SH-SY5Y (cell line): ENCODE results near the gene PAFAH1B2.

Source experiments
- GATA2 ChIP-seq: IDR thresholded peaks from 2 replicates; pipeline ENCODE4 v1.6.1; 2011; ENCODE audit warnings: mild to moderate bottlenecking, low read depth, low read length
- GATA3 ChIP-seq: IDR thresholded peaks from 2 replicates; pipeline ENCODE4 v1.6.1; 2011; ENCODE audit warnings: low read depth, mild to moderate bottlenecking, low read length, moderate library complexity

PAFAH1B2 gene

DNA sequence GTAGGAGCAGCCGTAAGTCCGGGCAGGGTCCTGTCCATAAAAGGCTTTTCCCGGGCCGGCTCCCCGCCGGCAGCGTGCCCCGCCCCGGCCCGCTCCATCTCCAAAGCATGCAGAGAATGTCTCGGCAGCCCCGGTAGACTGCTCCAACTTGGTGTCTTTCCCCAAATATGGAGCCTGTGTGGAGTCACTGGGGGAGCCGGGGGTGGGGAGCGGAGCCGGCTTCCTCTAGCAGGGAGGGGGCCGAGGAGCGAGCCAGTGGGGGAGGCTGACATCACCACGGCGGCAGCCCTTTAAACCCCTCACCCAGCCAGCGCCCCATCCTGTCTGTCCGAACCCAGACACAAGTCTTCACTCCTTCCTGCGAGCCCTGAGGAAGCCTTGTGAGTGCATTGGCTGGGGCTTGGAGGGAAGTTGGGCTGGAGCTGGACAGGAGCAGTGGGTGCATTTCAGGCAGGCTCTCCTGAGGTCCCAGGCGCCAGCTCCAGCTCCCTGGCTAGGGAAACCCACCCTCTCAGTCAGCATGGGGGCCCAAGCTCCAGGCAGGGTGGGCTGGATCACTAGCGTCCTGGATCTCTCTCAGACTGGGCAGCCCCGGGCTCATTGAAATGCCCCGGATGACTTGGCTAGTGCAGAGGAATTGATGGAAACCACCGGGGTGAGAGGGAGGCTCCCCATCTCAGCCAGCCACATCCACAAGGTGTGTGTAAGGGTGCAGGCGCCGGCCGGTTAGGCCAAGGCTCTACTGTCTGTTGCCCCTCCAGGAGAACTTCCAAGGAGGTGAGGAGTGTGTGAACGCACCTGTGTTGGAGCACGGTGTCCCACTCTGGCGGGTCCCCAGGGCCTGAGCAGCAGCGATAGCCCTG, 55.2 kb downstream of the PAFAH1B2 start, which contains the start of gene TAGLN:
Gene TAGLN, plus strand, starts transcription at position 318 of the 863 bp plus-strand sequence. CDS start 3,644 bp downstream, outside the sequence.
- TF ChIP-seq GATA2 (no peak), GATA3 (no peak)

DNA sequence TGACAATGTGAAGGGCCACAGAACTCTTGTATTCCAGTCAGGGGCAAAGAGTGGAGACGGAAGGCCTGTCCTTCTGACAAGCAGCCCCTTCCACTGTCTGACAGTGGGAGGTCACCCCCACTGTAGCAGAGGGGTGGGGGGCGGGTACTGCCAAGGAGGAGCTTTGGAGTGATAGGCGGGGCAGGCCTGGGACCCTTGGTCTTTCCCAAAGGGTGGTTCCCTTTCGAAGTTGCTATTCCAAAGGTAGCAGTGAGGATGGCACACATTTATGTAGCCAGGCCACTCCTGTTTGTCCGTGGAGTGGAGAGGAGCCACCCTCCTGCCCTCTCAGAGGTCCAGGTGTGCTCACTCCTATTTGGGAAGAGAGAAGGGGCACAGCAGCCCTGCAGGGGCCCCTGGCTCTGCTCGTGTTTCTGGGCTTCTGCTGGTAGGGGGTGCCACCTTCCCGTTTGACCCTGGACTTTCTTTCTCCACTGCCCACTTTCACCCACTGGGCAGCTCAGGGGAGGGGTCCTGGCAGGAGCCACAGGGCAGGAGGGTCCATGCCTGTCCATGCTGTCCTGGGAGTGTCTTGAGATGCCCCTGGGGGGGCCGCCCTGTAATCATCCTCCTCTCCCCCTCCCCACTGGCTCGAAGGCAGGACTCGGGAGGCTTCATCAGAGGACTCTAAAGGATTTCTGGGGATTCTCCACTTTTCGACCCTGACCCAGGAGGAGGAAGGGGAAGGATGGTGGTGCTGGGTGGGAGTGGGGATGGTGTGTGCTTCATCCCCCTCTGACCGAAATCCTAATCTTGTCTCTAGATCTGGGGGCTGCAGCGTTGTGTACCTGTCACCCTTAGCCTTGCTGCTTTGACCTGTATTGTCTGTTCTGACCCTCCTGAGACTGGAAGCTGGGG, 56.1 kb downstream of the PAFAH1B2 start:
- no peak for TF ChIP-seq GATA2
- no peak for TF ChIP-seq GATA3

DNA sequence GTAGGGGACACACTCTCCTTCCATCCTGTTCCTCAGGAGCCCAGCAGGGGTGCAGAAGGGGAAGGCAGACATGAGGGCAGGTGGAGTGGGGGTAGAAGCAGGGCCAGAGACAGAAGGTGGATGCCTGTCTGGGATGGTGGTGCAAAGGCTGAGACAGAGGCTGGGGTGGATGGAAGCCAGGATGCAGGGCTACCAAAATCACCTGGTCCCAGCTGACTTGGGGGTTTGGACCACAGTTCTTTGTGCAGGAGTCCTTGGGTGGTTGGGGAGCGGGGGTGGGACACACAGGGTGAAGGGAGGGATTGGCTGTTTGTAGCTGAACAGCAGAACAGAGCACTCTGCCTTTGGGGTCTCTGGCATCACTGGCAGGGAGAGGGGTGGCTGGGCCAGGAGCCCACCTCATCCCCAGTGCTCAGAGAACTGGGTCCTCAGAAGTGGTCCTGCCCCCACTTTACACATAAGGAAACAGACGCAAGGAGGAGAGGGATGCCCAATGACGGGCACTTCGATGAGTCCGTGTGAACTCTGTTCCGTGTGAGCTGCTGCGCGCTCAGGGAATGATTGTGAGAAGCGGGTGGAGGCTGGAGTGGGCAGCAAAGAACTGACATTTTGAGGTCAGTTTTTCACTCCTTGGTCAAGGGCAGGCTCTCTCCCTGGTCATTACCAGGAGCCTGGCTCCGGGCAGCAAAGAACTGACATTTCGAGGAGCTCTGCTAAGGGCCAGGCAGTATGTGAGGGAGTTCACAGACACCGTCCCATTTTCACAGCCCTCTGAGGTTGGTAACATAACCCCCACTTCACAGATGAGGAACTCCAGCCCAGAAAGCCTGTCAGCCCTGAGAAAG, 56.9 kb downstream of the PAFAH1B2 start:
- TF ChIP-seq GATA3 (no peak), GATA2 (no peak)

DNA sequence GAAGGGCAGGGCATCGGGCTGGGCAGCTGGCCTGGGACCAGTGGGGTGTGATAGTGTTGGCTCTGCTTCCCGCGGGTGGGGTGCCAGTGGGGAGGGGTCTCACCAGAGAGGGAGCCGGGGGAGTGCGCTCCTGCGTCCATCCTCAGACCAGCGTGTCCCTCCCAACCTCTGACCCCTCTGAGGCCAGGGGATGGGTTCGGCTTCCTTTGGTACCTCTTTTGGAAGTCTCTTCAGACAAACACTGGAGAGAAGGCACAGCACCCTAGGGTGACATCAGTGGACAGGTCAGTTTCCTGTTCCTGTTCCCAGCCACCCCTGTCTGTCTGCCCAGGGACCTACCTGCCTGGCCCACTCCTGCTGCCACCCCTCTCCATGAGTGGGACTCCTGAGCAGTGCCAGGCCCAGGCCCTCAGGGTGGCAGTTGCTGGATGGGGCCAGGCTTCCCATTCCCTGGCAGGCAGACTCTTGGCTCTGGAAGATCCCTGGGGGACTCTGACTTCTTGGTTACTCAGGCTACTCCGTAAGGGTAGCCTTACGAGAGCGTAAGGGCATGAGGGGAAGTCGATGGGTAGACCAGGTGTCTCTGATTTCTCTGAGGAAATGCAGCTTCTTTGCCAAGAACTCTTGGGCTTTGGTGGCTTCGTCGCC, 57.7 kb downstream of the PAFAH1B2 start:
- TF ChIP-seq GATA3: no peak
- TF ChIP-seq GATA2: no peak

DNA sequence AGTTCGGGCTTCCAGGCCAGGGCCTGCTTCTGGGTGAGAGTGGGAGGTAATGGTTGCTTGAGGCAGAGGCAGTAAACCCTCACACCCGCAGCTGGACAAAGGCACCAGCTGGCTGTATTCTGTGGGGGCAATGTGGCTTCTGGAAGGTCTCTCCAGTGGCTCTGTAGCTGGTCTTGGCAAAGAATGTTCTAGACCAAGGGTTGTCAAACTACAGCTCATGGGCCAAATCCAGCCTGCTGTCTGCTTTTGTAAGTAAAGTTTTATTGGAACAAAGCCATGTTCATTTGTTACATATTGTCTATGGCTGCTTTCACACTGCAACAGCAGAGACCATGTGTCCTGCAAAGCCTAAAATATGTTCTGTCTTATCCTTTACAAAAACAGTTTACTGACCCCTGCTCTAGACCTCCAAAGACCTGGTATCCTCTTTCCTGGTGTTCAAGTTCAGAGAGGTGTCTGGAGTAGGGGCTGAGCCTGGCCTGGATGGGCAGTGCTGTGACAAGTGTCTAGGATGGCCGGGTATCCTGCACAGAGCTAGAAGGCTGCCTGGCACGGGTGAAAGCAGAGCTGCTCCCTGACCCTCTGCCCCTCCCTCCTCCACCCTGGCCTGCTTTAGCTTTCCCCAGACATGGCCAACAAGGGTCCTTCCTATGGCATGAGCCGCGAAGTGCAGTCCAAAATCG, 58.4 kb downstream of the PAFAH1B2 start:
- TF ChIP-seq GATA3 (no peak), GATA2 (no peak)

DNA sequence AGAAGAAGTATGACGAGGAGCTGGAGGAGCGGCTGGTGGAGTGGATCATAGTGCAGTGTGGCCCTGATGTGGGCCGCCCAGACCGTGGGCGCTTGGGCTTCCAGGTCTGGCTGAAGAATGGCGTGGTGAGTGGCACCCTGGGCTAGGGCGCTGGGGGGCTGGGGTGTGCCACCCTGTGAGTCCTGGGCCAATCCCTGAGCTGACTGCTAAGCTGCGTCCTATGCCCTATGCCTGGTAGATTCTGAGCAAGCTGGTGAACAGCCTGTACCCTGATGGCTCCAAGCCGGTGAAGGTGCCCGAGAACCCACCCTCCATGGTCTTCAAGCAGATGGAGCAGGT, 59.0 kb downstream of the PAFAH1B2 start:
- TF ChIP-seq GATA2: no peak
- TF ChIP-seq GATA3: no peak

DNA sequence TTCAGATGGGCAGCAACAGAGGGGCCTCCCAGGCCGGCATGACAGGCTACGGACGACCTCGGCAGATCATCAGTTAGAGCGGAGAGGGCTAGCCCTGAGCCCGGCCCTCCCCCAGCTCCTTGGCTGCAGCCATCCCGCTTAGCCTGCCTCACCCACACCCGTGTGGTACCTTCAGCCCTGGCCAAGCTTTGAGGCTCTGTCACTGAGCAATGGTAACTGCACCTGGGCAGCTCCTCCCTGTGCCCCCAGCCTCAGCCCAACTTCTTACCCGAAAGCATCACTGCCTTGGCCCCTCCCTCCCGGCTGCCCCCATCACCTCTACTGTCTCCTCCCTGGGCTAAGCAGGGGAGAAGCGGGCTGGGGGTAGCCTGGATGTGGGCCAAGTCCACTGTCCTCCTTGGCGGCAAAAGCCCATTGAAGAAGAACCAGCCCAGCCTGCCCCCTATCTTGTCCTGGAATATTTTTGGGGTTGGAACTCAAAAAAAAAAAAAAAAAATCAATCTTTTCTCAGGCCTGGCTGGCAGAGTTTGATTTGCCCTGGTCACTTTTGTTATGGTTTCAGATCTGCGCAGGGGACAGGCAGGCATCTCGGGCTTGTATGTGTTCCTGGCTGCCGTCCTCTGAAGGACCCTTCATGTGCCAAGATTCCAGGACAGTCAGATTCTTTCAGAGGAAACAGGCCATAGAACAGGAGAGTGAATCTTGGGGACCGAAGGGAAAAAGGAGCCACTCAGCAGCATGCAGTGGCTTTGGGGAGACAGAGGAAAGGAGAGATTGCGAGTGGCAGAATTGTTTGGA, 60.4 kb downstream of the PAFAH1B2 start:
- TF ChIP-seq GATA2 (no peak), GATA3 (no peak)

DNA sequence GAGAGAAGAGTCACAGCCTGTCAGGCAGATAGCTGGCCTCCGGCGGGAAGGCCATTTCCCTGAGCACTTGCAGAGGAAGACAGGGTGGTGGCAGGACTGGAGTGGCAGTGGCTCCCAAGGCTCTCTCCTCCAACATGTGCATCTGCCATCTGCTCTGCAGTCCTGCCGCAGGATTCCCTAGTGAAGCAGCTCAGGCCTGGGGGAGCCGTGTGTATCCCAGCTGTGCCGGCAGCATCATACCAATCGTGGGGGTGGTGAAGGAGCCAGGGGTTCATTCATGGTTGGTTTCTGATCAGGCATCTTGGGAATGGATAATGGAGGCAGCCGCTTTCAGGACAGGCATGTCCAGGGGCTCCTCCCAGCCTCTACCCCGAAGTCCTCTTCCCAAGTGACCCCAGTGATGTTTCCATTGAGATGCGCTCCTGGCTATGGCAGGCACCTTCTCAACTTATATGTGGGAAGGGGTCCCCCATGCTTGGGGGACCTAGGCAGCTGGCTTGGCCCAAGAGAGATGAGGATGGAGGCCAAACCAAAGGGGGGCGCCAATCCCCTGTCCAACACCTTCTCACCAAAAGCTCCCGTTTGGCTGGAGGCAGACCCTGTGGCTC, 61.2 kb downstream of the PAFAH1B2 start:
- TF ChIP-seq GATA2 (no peak), GATA3 (no peak)

DNA sequence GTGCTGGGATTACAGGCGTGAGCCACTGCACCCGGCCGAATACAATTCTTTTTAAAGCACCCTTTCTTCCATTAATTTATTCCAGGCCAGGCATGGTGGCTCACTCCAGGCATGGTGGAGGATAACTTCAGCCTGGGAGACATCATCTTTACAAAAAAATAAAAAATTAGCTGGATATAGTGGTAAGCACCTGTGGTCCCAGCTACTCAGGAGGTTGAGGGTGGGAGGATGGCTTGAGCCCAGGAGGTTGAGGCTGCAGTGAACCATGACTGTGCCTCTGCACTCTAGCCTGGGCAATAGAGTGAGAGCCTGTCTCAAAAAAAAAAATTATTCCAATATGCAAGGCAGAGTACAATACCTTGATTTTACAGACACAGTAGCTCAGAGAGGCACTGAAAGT, 66.5 kb downstream of the PAFAH1B2 start:
- TF ChIP-seq GATA3 (no peak), GATA2 (no peak)

DNA sequence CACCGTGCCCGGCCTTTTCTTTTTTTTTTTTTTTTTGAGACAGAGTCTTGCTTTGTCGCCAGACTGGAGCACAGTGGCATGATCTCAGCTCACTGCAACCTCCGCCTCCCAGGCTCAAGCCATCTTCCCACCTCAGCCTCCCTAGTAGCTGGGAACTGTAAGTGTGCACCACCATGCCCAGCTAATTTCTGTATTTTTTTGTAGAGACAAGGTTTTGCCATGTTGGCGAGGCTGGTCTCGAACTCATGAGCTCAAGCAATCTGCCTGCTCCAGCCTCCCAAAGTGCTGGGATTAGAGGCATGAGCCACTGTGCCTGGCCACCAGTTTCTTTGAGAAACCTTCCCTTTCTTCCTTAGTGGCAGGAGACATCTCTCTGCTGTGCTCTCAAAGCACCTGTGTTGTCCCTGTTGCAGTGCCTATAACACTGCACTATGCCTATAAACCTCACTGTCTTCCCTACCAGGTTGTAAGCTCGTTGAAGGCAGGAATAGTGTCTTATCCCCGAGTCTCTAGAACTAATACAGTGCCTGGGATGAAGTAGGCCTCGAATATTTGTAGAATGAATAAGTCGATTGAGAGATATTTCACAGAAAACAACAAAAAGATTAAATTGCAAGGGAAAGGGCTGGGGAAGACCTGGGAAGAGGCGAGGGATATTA, 68.7 kb downstream of the PAFAH1B2 start:
- TF ChIP-seq GATA2 (no peak), GATA3 (no peak)

DNA sequence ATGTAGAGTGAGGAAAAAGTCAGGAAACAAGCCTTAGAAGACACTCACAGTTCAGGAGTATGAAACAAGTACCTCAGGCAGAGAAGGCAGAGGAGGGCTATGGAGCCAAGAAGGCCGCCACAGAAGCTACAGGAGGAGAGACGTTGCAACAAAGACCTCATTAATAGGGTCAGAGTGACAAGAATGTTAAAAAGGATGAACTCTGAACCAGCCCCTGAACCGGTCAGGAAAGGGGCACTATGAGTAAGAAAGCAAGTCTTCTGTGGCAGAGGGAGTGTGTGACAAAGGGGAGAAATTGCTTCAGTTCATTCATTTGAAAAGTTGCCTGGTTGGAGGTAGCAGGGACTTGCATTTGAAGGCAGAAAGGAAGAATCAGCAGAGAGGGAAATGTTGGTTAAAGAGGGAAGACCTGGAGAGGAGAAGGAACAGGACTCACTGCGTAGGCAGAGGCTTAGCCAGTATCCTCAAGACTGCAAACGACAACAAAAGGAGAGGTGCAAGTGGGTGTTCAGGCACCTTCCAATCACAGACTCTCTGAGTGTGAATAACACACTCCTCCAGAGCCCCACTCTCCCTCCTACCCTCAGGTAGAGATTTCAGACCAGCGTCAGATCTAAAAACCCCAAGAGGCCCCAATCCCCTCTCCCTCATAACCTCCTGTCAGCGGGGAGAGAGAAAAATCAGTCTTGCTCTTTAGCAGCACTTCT, 70.5 kb downstream of the PAFAH1B2 start:
- TF ChIP-seq GATA3 (no peak), GATA2 (no peak)
